OCI-LY1 (cell line): ENCODE results near the gene TMEM35B.

Experiments used
- H2AFZ ChIP-seq: fragments of 200-600 bp; sonication (generic), shearing (Covaris generic); 2 replicates; pipeline ENCODE4 v1.6.0; 2014; ENCODE audit warnings: antibody characterized with exemption, mild to moderate bottlenecking, low read length
- H3F3A ChIP-seq: fragments of 200-600 bp; sonication (generic), shearing (Covaris generic); 2 replicates; pipeline ENCODE4 v1.6.0; 2014; ENCODE audit warnings: mild to moderate bottlenecking, antibody characterized with exemption, low read length, moderate library complexity; ENCODE audit not compliant: insufficient read depth
- H3K27ac ChIP-seq: fragments of 200-600 bp; sonication (generic); 2 replicates; pipeline ENCODE4 v1.5.1; 2014; ENCODE audit warnings: low read length, mixed run types, mild to moderate bottlenecking, low read depth; ENCODE audit not compliant: poor library complexity, severe bottlenecking
- H3K27me3 ChIP-seq: fragments of 200-600 bp; sonication (generic); 2 replicates; pipeline ENCODE4 v1.6.0; 2014; ENCODE audit warnings: antibody characterized with exemption, mild to moderate bottlenecking, low read length, moderate library complexity; ENCODE audit not compliant: insufficient read depth
- H3K36me3 ChIP-seq: fragments of 200-600 bp; sonication (generic); 2 replicates; pipeline ENCODE4 v1.6.1; 2014; ENCODE audit warnings: mild to moderate bottlenecking, antibody characterized with exemption, low read length, moderate library complexity, mixed read lengths; ENCODE audit not compliant: insufficient read depth
- H3K4me1 ChIP-seq: fragments of 200-600 bp; sonication (generic); 2 replicates; pipeline ENCODE4 v1.5.1; 2014; ENCODE audit warnings: mild to moderate bottlenecking, low read length, moderate library complexity; ENCODE audit not compliant: insufficient read depth, severe bottlenecking
- H3K4me2 ChIP-seq: fragments of 200-600 bp; sonication (generic), shearing (Covaris generic); 2 replicates; pipeline ENCODE4 v1.6.1; 2014; ENCODE audit warnings: low read length
- H3K4me3 ChIP-seq: fragments of 200-600 bp; sonication (generic); 2 replicates; pipeline ENCODE4 v1.5.1; 2014; ENCODE audit warnings: low read length, low read depth, mild to moderate bottlenecking, mixed read lengths; ENCODE audit not compliant: poor library complexity, severe bottlenecking
- H3K79me2 ChIP-seq: fragments of 200-600 bp; shearing (Covaris generic); 2 replicates; pipeline ENCODE4 v1.6.1; 2016; ENCODE audit warnings: mixed run types, low read length, mixed read lengths; ENCODE audit not compliant: insufficient read depth
- H3K9ac ChIP-seq: fragments of 200-600 bp; sonication (generic), shearing (Covaris generic); 2 replicates; pipeline ENCODE4 v1.6.1; 2014; ENCODE audit warnings: mild to moderate bottlenecking, low read length, mixed read lengths
- H3K9me2 ChIP-seq: fragments of 200-600 bp; sonication (generic), shearing (Covaris generic); 2 replicates; pipeline ENCODE4 v1.6.1; 2014; ENCODE audit warnings: low read depth, mild to moderate bottlenecking, low read length, mixed read lengths
- H3K9me3 ChIP-seq: fragments of 200-600 bp; shearing (Covaris generic); 2 replicates; pipeline ENCODE4 v1.6.1; 2014; ENCODE audit warnings: low read length, mixed read lengths
- H4K20me1 ChIP-seq: fragments of 200-600 bp; sonication (generic), shearing (Covaris generic); 2 replicates; pipeline ENCODE4 v1.6.0; 2016; ENCODE audit warnings: mild to moderate bottlenecking, low read length; ENCODE audit not compliant: insufficient read depth
- CTCF ChIP-seq: fragments of 200-600 bp; sonication (generic), shearing (Covaris generic); IDR thresholded peaks from 2 replicates; pipeline ENCODE4 v1.5.1; 2017; ENCODE audit warnings: mild to moderate bottlenecking, antibody characterized with exemption, low read length, moderate library complexity, mixed read lengths
- EZH2 ChIP-seq: fragments of 200-600 bp; sonication (generic), shearing (Covaris generic); IDR thresholded peaks from 2 replicates; pipeline ENCODE4 v1.8.0; 2017; ENCODE audit warnings: borderline replicate concordance, mixed run types, mild to moderate bottlenecking, antibody characterized with exemption, low read length, moderate library complexity, mixed read lengths

Gene TMEM35B

GRCh38 chr1:35014486-35014885 is 29.3 kb upstream of the TMEM35B start:
- Histone ChIP-seq H3K9me3 (no peaks in the 10 kb centered on the region), H3K4me3 (no peak overlapping the region), H3K27me3 (no peaks in the 10 kb centered on the region), H3K9me2 (no peaks in the 10 kb centered on the region), H4K20me1 (no peaks in the 10 kb centered on the region), H2AFZ (no peak overlapping the region), H3K9ac (no peak overlapping the region), H3F3A (no peaks in the 10 kb centered on the region), H3K27ac (no peak overlapping the region), H3K4me1 (no peaks in the 10 kb centered on the region), H3K79me2 (no peaks in the 10 kb centered on the region), H3K4me2 (no peak overlapping the region), H3K36me3 (peaks cover 29% of the 10 kb centered on the region)
- TF ChIP-seq EZH2 (no peak), CTCF (no peak)

- Histone ChIP-seq H3K9ac (no peak overlapping the region), H3K9me3 (no peaks in the 10 kb centered on the region), H3K9me2 (no peaks in the 10 kb centered on the region), H3K36me3 (peaks cover 61% of the 10 kb centered on the region), H4K20me1 (no peaks in the 10 kb centered on the region), H2AFZ (no peak overlapping the region), H3K27ac (no peak overlapping the region), H3K4me2 (no peak overlapping the region), H3K4me3 (no peak overlapping the region), H3K79me2 (no peaks in the 10 kb centered on the region), H3K27me3 (no peaks in the 10 kb centered on the region), H3F3A (no peaks in the 10 kb centered on the region), H3K4me1 (no peaks in the 10 kb centered on the region)
- TF ChIP-seq CTCF (no peak), EZH2 (no peak)
These were observed 20.6 kb upstream of the TMEM35B start for GRCh38 chr1:35005711-35006110.

GRCh38 chr1:35001743-35002142 is 16.6 kb upstream of the TMEM35B start:
- Histone ChIP-seq H4K20me1 (no peaks in the 10 kb centered on the region), H3K79me2 (no peaks in the 10 kb centered on the region), H3K27ac (no peak overlapping the region), H3K27me3 (no peaks in the 10 kb centered on the region), H3K9me2 (no peaks in the 10 kb centered on the region), H3K9me3 (no peaks in the 10 kb centered on the region), H3K36me3 (peaks cover 46% of the 10 kb centered on the region), H3K4me2 (no peak overlapping the region), H3K9ac (no peak overlapping the region), H3F3A (no peaks in the 10 kb centered on the region), H3K4me3 (no peak overlapping the region), H2AFZ (no peak overlapping the region), H3K4me1 (no peaks in the 10 kb centered on the region)
- no peak for TF ChIP-seq CTCF
- no peak for TF ChIP-seq EZH2
